Measurements from ENCODE around the gene DCAF5.
"Not testable (repeated sequence)": the region's sequence is repeated elsewhere in the genome, so short reads cannot be mapped to it uniquely, and the experiment has no call there.

The DCAF5 gene

GRCh38 chr14:69094481-69094880 lies 58.4 kb downstream of the DCAF5 start:
- DNase-seq = no peak

GRCh38 chr14:69093631-69094421 lies 59.1 kb downstream of the DCAF5 start:
- DNase-seq = no peak

GRCh38 chr14:69092840-69093422 lies 60.0 kb downstream of the DCAF5 start:
- DNase-seq = no peak

- no peak for DNase-seq
These were observed 61.2 kb downstream of the DCAF5 start for GRCh38 chr14:69091695-69092094.

GRCh38 chr14:69091006-69091405 lies 61.9 kb downstream of the DCAF5 start:
- DNase-seq = no peak

GRCh38 chr14:69090187-69090789 lies 62.6 kb downstream of the DCAF5 start:
- DNase-seq = no peak

GRCh38 chr14:69089046-69089445 lies 63.9 kb downstream of the DCAF5 start:
- DNase-seq = no peak

- DNase-seq = no peak
These were observed 64.3 kb downstream of the DCAF5 start for GRCh38 chr14:69088586-69088985.

GRCh38 chr14:69087061-69087461 lies 65.9 kb downstream of the DCAF5 start:
- no peak for DNase-seq

GRCh38 chr14:69086537-69086936 lies 66.4 kb downstream of the DCAF5 start:
- no peak for DNase-seq

GRCh38 chr14:69084023-69084422 lies 68.9 kb downstream of the DCAF5 start:
- no peak for DNase-seq

GRCh38 chr14:69083181-69083580 lies 69.7 kb downstream of the DCAF5 start:
- no peak for DNase-seq

GRCh38 chr14:69081271-69081670 lies 71.6 kb downstream of the DCAF5 start:
- no peak for DNase-seq

GRCh38 chr14:69079747-69080146 lies 73.2 kb downstream of the DCAF5 start:
- DNase-seq = no peak

GRCh38 chr14:69079188-69079742 lies 73.7 kb downstream of the DCAF5 start:
- no peak for DNase-seq

GRCh38 chr14:69077841-69078240 lies 75.1 kb downstream of the DCAF5 start:
- no peak for DNase-seq

- DNase-seq = not testable (repeated sequence)
These were observed 75.7 kb downstream of the DCAF5 start for GRCh38 chr14:69077185-69077584.

- no peak for DNase-seq
These were observed 76.6 kb downstream of the DCAF5 start for GRCh38 chr14:69076341-69076740.

GRCh38 chr14:69073915-69074314 lies 79.0 kb downstream of the DCAF5 start:
- no peak for DNase-seq

- DNase-seq = no peak
These were observed 79.5 kb downstream of the DCAF5 start for GRCh38 chr14:69073429-69073828.

- DNase-seq = no peak
These were observed 80.3 kb downstream of the DCAF5 start for GRCh38 chr14:69072584-69072983.

GRCh38 chr14:69068744-69069421 lies 84.0 kb downstream of the DCAF5 start:
- no peak for DNase-seq

- no peak for DNase-seq
These were observed 86.3 kb downstream of the DCAF5 start for GRCh38 chr14:69066396-69067171.
